ENCODE results near the gene HSFX3. TPM values are rescaled to one million over a fixed set of nuclear protein-coding genes. Genes with fewer than 3 reads are reported as not detected.
"Not testable (repeated sequence)": the region's sequence is repeated elsewhere in the genome, so short reads cannot be mapped to it uniquely, and the experiment has no call there.

The HSFX3 gene, protein sequence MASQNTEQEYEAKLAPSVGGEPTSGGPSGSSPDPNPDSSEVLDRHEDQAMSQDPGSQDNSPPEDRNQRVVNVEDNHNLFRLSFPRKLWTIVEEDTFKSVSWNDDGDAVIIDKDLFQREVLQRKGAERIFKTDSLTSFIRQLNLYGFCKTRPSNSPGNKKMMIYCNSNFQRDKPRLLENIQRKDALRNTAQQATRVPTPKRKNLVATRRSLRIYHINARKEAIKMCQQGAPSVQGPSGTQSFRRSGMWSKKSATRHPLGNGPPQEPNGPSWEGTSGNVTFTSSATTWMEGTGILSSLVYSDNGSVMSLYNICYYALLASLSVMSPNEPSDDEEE
- total RNA-seq (2014; rRNA removed), result not detected in 2 replicates
- not detected for Bru-seq, nascent RNA
- not detected for BruChase-seq, experiment 1, labeled RNA remaining after a 6-hour chase
- not detected for BruChase-seq, experiment 2, labeled RNA remaining after a 2-hour chase
- long read RNA-seq, result 0 reads

DNA sequence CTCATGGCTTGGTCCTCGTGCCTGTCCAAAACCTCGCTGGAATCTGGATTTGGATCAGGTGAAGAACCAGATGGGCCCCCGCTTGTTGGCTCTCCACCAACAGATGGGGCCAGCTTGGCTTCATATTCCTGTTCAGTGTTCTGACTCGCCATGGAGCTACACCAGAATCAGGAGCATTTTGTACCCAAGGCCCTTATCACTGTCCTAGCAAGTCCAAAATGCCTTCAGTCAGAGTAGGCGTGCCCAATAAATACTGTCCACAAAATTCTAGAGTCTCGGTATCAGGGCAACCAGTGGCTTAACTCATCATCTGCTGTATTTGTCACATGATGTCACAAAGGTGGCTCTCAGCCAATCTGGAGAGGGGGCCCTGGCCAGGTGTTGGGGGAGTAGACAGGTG is at the start of gene HSFX3:
Gene HSFX3, minus strand, starts transcription at position 224 of the 400 bp plus-strand sequence. Its CDS starts 72 bp downstream, at position 152.
- H3K27ac ChIP-seq (ENCODE audit: low read length); H3K4me1 ChIP-seq (ENCODE audit: insufficient read depth, low read length); H3K9me2 ChIP-seq (replicated peaks; ENCODE audit: low read length); H3K4me2 ChIP-seq (ENCODE audit: low read length); H3K79me2 ChIP-seq (ENCODE audit: low read length); H2AFZ ChIP-seq (ENCODE audit: low read length); BruUV-seq (replicated peaks); H3K36me3 ChIP-seq (ENCODE audit: low read depth, low read length); DNase-seq; POLR2A ChIA-PET (ENCODE audit: unreplicated experiment); H3K9ac ChIP-seq (ENCODE audit: low read length); H3K4me3 ChIP-seq (ENCODE audit: low read length); H4K20me1 ChIP-seq (ENCODE audit: low read length); intact Hi-C loops (cut with micrococcal nuclease); CTCF ChIA-PET; H3K27me3 ChIP-seq (ENCODE audit: low read length); H3F3A ChIP-seq (ENCODE audit: low read length, unreplicated experiment); ATAC-seq; H3K9me3 ChIP-seq (ENCODE audit: low read length): not testable (repeated sequence)

DNA sequence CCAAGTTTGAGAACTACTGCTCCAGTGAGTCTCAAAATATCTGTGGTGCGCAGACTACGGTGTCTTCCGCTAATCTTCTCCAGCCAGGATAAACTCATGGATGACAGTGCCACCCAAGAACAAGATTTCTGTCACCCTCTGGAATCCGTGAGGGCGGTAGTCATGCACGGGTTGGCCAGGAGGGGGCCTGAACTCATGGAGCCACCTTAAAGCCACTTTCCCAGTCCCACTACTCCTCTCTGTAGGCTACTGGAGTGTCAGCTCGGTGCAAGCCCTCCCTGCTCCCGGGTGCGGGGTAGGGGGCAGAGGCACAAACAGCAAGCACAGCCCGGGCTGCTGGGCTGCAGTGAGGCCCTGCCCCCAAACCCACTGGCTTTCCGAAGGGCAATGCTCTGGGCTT is 48.9 kb upstream of the HSFX3 start:
- H3K9ac ChIP-seq (ENCODE audit: low read length); H4K20me1 ChIP-seq (ENCODE audit: low read length); H3F3A ChIP-seq (ENCODE audit: low read length, unreplicated experiment); H3K27ac ChIP-seq (ENCODE audit: low read length); H3K4me1 ChIP-seq (ENCODE audit: insufficient read depth, low read length); H3K9me3 ChIP-seq (ENCODE audit: low read length); H3K4me2 ChIP-seq (ENCODE audit: low read length); POLR2A ChIA-PET (ENCODE audit: unreplicated experiment); CTCF ChIA-PET; intact Hi-C loops (cut with micrococcal nuclease); H3K9me2 ChIP-seq (replicated peaks; ENCODE audit: low read length); H3K36me3 ChIP-seq (ENCODE audit: low read depth, low read length); BruUV-seq (replicated peaks); H3K4me3 ChIP-seq (ENCODE audit: low read length); H3K27me3 ChIP-seq (ENCODE audit: low read length); H3K79me2 ChIP-seq (ENCODE audit: low read length); H2AFZ ChIP-seq (ENCODE audit: low read length); DNase-seq: not testable (repeated sequence)
- ATAC-seq, result peak; percentile 29; the same call in 1 of the 2 replicates

DNA sequence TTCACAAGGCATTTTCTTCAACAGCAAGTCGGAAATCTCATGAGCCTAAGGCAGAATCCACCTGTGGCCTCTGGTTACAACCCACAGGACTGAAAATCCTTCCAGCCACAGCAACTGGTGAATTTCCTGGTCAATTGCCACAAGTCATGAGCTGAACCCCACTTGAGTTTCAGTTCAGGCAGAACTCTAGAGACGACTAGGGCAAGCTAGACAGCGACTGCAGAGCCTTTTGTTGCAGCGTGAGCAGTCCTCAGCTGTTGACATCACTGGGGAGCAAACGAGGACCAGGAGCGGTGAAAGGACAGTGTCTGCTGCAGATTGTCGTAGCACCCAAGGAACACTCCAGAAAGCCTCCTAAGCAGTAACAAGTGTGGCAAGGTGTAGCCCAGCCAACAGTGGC is 46.2 kb upstream of the HSFX3 start:
- H3K4me2 ChIP-seq (ENCODE audit: low read length); H3K9me3 ChIP-seq (ENCODE audit: low read length); H4K20me1 ChIP-seq (ENCODE audit: low read length); H3K4me1 ChIP-seq (ENCODE audit: insufficient read depth, low read length); H3K79me2 ChIP-seq (ENCODE audit: low read length); H3K36me3 ChIP-seq (ENCODE audit: low read depth, low read length); H3K9me2 ChIP-seq (replicated peaks; ENCODE audit: low read length); CTCF ChIA-PET; H3K27ac ChIP-seq (ENCODE audit: low read length); H2AFZ ChIP-seq (ENCODE audit: low read length); ATAC-seq; H3K27me3 ChIP-seq (ENCODE audit: low read length); H3F3A ChIP-seq (ENCODE audit: low read length, unreplicated experiment); H3K9ac ChIP-seq (ENCODE audit: low read length); DNase-seq; H3K4me3 ChIP-seq (ENCODE audit: low read length); BruUV-seq (replicated peaks); POLR2A ChIA-PET (ENCODE audit: unreplicated experiment); intact Hi-C loops (cut with micrococcal nuclease): not testable (repeated sequence)

DNA sequence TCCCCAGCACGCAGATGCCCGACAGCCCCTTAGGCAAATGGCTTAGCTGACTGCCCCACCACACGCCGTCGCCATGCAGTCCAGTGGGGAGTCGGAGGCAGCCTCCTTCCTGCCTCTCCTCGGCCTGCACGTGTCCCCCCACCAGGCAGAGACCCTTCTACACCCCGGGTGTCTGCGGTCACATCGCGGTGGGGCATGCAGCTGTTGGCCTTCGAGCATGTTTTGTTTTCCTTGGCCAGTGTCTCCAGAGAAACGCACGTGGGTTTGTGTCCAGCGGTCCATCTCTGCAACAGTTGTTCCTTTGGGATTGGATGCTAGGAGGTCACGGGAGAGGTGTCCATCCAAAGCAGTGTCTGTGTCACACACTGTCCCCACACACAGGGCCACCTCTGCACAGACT is 45.5 kb upstream of the HSFX3 start, which contains the start of gene HSFX2:
Gene HSFX2, minus strand, starts transcription at position 101 of the 400 bp plus-strand sequence. CDS start 614 bp downstream, outside the sequence.
- BruUV-seq (replicated peaks); H3K4me1 ChIP-seq (ENCODE audit: insufficient read depth, low read length); H2AFZ ChIP-seq (ENCODE audit: low read length); H3K9me3 ChIP-seq (ENCODE audit: low read length); POLR2A ChIA-PET (ENCODE audit: unreplicated experiment); H3K79me2 ChIP-seq (ENCODE audit: low read length); H3F3A ChIP-seq (ENCODE audit: low read length, unreplicated experiment); H3K9ac ChIP-seq (ENCODE audit: low read length); H3K4me3 ChIP-seq (ENCODE audit: low read length); H3K36me3 ChIP-seq (ENCODE audit: low read depth, low read length); H3K27ac ChIP-seq (ENCODE audit: low read length); intact Hi-C loops (cut with micrococcal nuclease); H4K20me1 ChIP-seq (ENCODE audit: low read length); CTCF ChIA-PET; DNase-seq; H3K9me2 ChIP-seq (replicated peaks; ENCODE audit: low read length); H3K4me2 ChIP-seq (ENCODE audit: low read length); ATAC-seq; H3K27me3 ChIP-seq (ENCODE audit: low read length): not testable (repeated sequence)

DNA sequence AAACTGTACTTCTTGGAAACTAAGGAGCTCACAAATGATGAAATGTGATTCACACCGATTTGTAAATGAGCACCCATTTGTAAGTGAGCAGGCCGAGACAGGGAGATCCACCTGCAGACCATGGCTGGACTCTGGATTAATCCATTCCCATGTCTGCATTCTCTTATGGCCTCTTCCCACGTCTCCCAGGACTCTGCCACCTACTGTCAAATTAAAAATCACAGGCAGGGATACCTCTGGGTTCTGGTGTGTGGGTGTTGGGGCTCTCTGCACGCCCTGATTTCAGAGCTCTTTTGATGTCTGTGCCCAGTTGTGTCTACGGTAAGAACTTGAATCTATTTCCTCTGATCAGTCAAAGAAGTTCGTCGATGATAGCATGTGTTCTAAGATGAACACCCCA is 41.3 kb upstream of the HSFX3 start:
- H3K27ac ChIP-seq (ENCODE audit: low read length); H4K20me1 ChIP-seq (ENCODE audit: low read length); ATAC-seq; H3K9me3 ChIP-seq (ENCODE audit: low read length); DNase-seq; H3K4me2 ChIP-seq (ENCODE audit: low read length); H2AFZ ChIP-seq (ENCODE audit: low read length); H3F3A ChIP-seq (ENCODE audit: low read length, unreplicated experiment); CTCF ChIA-PET; intact Hi-C loops (cut with micrococcal nuclease); H3K36me3 ChIP-seq (ENCODE audit: low read depth, low read length); H3K27me3 ChIP-seq (ENCODE audit: low read length); H3K9ac ChIP-seq (ENCODE audit: low read length); H3K4me3 ChIP-seq (ENCODE audit: low read length); H3K79me2 ChIP-seq (ENCODE audit: low read length); BruUV-seq (replicated peaks); H3K9me2 ChIP-seq (replicated peaks; ENCODE audit: low read length); H3K4me1 ChIP-seq (ENCODE audit: insufficient read depth, low read length); POLR2A ChIA-PET (ENCODE audit: unreplicated experiment): not testable (repeated sequence)

DNA sequence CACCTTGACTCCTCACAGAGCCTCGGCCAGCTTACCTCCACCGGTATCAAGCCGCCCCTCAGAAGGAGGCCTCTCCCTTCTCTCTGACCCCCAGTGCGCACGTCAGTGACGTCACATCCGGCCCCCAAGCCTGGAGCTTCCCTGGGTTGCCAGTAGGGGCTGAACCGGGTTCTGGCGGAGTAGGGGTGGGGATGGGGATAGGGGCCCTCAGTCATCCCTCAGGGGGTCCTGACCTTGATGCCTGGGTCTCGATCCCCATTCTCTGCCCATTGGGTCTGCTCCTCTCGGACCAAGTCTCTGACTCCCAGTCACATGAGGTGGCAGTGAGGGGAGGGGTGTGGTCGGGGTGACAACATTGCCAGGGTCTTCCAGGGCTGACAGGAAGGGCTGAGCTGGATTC is 37.6 kb upstream of the HSFX3 start, which contains the start of gene MAGEA9B:
Gene MAGEA9B, minus strand, starts transcription at position 101 of the 400 bp plus-strand sequence. CDS start 4,280 bp downstream, outside the sequence.
- H3K4me3 ChIP-seq (ENCODE audit: low read length); H3K9me2 ChIP-seq (replicated peaks; ENCODE audit: low read length); H3K4me2 ChIP-seq (ENCODE audit: low read length); H3K79me2 ChIP-seq (ENCODE audit: low read length); H3K9ac ChIP-seq (ENCODE audit: low read length); H3K27ac ChIP-seq (ENCODE audit: low read length); H3K9me3 ChIP-seq (ENCODE audit: low read length); DNase-seq; H2AFZ ChIP-seq (ENCODE audit: low read length); POLR2A ChIA-PET (ENCODE audit: unreplicated experiment); H4K20me1 ChIP-seq (ENCODE audit: low read length); CTCF ChIA-PET; intact Hi-C loops (cut with micrococcal nuclease); H3K36me3 ChIP-seq (ENCODE audit: low read depth, low read length); BruUV-seq (replicated peaks); ATAC-seq; H3K27me3 ChIP-seq (ENCODE audit: low read length); H3K4me1 ChIP-seq (ENCODE audit: insufficient read depth, low read length); H3F3A ChIP-seq (ENCODE audit: low read length, unreplicated experiment): not testable (repeated sequence)

Data from PC-3 (cell line).